ENCODE data around the gene G6PD. TPM values are rescaled to one million over a fixed set of nuclear protein-coding genes. Genes with fewer than 3 reads are reported as not detected.
"Not testable (repeated sequence)": the region's sequence is repeated elsewhere in the genome, so short reads cannot be mapped to it uniquely, and the experiment has no call there.

Gene G6PD
- total RNA-seq, 1 donor from 2014 or later = 81.1 TPM

DNA sequence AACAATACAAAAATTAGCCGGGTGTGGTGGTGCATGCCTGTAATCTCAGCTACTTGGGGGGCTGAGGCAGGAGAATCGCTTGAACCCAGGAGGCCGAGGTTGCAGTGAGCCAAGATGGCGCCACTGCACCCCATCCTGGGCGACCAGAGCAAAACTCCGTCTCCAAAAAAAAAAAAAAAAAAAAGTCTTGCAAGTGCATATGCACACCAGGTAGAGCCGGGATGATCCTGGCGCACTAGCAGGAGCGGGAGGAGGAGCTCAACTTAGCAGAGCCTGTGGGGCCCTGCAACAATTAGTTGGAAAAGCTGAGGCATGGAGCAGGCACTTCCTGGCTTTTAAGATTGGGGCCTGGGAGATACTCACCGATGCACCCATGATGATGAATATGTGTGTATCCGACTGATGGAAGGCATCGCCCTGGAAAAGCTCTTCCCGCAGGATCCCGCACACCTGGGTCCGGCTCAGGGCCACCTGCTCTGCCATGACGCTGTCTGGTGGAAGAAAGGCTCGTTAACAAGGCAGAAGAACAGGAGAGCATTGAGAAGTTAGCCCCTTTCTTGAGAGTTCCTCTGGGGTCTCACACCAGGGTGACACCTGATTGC, 872 bp downstream of the G6PD start:
- DNase-seq (ENCODE audit: extremely low read depth, low read depth, low spot score) = no peak

GRCh38 chrX:154542723-154543424, 3.8 kb downstream of the G6PD start:
- no peak for DNase-seq (ENCODE audit: extremely low read depth, low read depth, low spot score)

DNA sequence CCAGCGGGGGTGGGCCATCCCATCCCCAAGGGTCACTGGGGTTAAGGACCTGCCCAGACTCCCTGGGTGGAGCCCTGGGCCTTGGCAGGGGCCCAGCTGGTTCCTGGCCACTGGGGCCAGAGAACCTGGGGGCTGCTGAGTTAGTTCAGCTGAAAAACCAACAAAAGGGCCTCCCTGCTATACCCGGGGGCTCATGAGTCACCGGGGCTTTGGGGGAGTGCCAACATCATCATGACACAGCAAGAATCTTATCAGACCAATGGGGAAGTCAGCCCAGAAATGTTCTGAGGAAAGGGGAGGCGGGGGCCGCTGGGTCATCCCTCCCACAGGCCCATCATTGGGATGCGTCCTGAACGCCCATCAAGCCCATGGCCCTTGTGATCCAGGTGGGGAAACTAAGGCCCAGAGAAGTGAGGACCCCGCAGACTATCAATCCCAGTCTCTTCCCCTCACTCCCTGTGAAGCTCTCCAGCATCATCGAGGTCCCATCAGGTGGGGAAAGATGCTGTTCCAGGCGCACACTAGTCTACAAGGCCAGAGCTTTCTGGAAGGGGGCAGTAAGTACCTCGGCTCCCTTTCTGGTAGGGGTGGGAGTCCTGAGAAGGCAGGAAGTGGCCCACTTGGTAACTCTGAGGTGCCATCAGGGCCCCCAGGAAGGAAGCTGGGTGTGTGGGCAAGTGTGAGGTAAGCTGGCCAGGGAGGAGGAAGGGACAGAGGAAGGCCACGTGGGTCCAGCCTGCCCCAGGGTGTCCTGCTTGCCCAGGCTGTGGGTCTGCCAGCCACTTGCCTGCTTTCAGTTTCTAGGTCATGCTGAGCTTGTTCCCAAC, 4.5 kb downstream of the G6PD start:
- no peak for DNase-seq (ENCODE audit: extremely low read depth, low read depth, low spot score)

DNA sequence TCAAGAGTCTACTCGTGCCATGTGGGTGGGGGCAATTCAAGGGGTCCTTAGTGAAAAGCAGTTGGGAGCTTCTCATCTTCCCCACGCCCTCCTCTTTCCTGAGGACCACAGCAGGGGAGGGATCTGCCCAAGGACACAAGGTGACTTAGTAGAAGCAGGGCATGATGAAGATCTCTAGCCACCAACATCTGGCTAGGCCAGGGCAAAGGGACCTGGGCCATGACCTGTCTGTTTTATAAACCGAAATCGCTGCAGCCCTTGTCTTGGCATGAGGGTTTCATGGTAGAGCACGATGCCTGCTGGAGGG, 5.1 kb downstream of the G6PD start:
- DNase-seq (ENCODE audit: extremely low read depth, low read depth, low spot score) = no peak

DNA sequence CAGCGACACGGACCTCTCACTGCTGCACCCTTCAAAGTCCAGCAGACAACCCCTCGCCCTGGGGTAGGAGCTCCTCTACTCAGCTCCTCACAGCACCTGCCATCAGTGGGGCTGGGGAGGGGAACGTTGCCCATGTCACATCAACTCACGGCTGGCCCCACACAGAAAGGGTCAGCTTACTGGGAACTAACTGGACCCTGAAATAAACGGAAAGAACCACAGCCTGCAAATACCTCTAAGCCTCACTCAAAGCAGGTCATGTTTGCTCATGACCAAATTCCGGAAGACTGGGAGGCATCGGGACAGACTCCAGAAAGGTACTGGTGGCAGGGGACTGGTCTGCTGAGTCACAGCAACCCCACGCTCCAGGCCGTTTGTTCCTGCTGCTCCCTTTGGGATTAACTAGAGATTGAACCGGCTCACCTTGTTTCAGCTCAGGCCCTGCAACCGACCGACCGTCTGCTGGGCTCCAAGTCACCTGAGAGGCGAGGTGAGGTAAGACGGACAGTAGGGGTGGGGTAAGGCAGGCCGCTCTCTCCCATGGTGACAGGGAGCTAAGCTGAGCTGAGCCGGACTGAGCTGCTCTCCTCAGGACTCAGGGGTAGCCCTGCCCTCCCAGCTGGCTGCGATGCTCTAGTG, 5.6 kb downstream of the G6PD start:
- DNase-seq (ENCODE audit: extremely low read depth, low read depth, low spot score) = no peak

GRCh38 chrX:154540365-154540764, 6.3 kb downstream of the G6PD start:
- not testable (repeated sequence) for DNase-seq (ENCODE audit: extremely low read depth, low read depth, low spot score)

DNA sequence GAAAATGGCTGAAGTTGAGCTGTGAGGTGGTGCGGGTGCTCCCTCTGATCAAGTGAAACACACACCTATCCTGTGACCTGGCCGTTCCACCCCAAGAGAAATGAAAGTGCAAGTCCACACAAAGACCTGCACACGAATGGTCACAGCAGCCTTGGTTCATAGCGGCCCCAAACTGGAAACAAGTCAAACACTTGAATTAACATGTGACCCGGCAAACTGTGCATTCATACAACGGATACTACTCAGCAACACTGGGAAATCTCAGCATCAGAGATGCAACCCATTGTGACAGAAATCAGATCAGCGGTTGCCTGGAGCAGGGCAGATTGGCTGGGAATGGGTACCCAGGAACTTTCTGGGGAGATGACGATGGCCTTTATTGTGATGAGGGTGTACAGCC, 7.6 kb downstream of the G6PD start:
- no peak for DNase-seq (ENCODE audit: extremely low read depth, low read depth, low spot score)

GRCh38 chrX:154535892-154536291, 10.8 kb downstream of the G6PD start:
- DNase-seq (ENCODE audit: extremely low read depth, low read depth, low spot score) = no peak

GRCh38 chrX:154534526-154535322, 11.9 kb downstream of the G6PD start:
- no peak for DNase-seq (ENCODE audit: extremely low read depth, low read depth, low spot score)

DNA sequence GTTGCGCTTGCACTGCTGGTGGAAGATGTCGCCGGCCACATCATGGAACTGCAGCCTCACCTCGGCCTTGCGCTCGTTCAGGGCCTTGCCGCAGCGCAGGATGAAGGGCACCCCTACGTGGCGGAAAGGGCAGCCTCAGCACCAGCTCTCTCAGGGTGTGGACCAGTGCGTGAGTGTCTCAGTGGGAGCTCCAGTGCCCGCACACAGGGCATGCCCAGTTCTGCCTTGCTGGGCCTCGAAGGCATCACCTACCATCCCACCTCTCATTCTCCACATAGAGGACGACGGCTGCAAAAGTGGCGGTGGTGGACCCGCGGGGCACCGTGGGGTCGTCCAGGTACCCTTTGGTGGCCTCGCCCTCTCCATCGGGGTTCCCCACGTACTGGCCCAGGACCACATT, 14.0 kb downstream of the G6PD start:
- no peak for DNase-seq (ENCODE audit: extremely low read depth, low read depth, low spot score)

DNA sequence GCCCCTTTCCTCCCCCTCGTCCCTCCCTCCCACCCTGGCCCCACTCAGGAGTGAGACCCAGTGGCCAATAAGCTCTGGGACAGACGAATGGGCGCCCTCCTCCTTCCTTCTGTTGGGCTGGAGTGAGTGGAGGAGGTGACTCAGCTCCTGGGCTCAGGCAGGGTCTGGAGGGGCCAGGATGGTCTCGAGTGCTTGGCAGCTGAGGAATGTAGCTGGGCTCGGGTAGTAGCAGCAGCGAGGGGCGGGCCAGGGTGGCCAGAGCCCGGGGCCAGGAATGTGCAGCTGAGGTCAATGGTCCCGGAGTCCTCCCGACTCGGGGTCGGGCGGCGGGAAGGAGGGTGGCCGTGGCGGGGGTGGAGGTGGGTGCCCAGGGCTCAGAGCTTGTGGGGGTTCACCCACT, 15.0 kb downstream of the G6PD start:
- DNase-seq (ENCODE audit: extremely low read depth, low read depth, low spot score) = no peak

DNA sequence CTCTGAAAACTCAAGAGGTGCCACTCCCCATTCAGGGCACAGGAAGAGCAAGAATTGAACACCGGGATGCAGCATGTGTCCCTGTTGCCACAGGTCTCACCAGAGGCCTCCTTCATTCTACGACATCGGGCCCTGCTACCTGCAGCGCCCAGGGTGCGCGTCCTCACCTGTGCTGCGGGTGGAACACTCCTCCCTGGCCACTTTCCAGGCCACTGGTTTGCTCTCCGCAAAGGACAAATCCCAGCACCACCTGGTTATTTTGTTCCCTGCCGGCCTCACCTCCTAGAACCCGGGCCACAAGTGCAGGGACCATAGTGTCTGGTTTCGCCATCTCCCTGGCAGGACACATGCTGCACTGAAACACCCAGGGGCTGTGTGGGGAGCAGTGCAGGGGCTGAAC, 16.4 kb downstream of the G6PD start:
- no peak for DNase-seq (ENCODE audit: extremely low read depth, low read depth, low spot score)

GRCh38 chrX:154529206-154529612, 17.4 kb downstream of the G6PD start:
- DNase-seq (ENCODE audit: extremely low read depth, low read depth, low spot score) = no peak

GRCh38 chrX:154526901-154527675, 19.6 kb downstream of the G6PD start:
- DNase-seq (ENCODE audit: extremely low read depth, low read depth, low spot score) = no peak

GRCh38 chrX:154525606-154526490, 20.8 kb downstream of the G6PD start:
- DNase-seq (ENCODE audit: extremely low read depth, low read depth, low spot score) = no peak

DNA sequence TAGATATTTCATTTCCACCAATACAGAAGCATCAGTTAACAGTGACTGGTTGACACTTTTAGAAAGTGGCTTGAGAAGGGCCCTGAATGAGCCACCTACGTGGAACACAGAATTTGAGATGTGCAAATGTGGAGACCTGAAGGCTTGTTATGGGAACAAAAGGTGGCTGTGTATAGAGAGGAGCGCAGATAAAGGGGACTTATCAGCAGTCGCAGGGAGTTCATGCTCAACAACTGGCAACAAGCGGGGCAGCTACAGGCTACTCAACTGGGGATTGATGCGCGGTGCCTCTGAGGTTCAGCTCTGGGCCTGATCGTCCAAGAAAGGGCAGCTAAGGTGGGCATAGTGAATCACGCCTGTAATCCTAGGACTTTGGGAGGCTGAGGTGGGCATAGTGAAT, 27.3 kb downstream of the G6PD start:
- DNase-seq (ENCODE audit: extremely low read depth, low read depth, low spot score) = no peak

GRCh38 chrX:154517101-154517781, 29.4 kb downstream of the G6PD start:
- no peak for DNase-seq (ENCODE audit: extremely low read depth, low read depth, low spot score)

- no peak for DNase-seq (ENCODE audit: extremely low read depth, low read depth, low spot score)
These were observed 30.0 kb downstream of the G6PD start for GRCh38 chrX:154516656-154517100.
